Effector memory CD4-positive, alpha-beta T cell (primary cell): ENCODE measurements around the gene SLC9A5.

ENCODE experiments used
- DNase-seq, 3 donors: peaks; one replicate each; pipeline ENCODE4 v3.0.0-alpha.2; 2020
- H3K27ac ChIP-seq: 2 replicates; pipeline ENCODE4 v1.7.0; 2013; ENCODE audit warnings: mild to moderate bottlenecking, low read length, moderate library complexity; ENCODE audit not compliant: insufficient read depth, poor library complexity, severe bottlenecking
- H3K27me3 ChIP-seq: replicated peaks from 2 replicates; pipeline ENCODE4 v1.7.0; 2013; ENCODE audit warnings: mild to moderate bottlenecking, low read length; ENCODE audit not compliant: insufficient read depth, control insufficient read depth, poor library complexity, severe bottlenecking
- H3K36me3 ChIP-seq: 2 replicates; pipeline ENCODE4 v1.7.0; 2013; ENCODE audit warnings: mild to moderate bottlenecking, low read length, moderate library complexity; ENCODE audit not compliant: control insufficient read depth, insufficient read depth
- H3K4me1 ChIP-seq: 2 replicates; pipeline ENCODE4 v1.7.0; 2013; ENCODE audit warnings: low read length, mild to moderate bottlenecking; ENCODE audit not compliant: control insufficient read depth, insufficient read depth, poor library complexity, severe bottlenecking
- H3K4me3 ChIP-seq: 2 replicates; pipeline ENCODE4 v1.7.0; 2013; ENCODE audit warnings: low read length, low read depth, mild to moderate bottlenecking; ENCODE audit not compliant: insufficient read depth, poor library complexity, severe bottlenecking
- H3K9me3 ChIP-seq: 2 replicates; pipeline ENCODE4 v1.7.0; 2013; ENCODE audit warnings: mild to moderate bottlenecking, low read length, moderate library complexity; ENCODE audit not compliant: control insufficient read depth

The SLC9A5 gene

DNA sequence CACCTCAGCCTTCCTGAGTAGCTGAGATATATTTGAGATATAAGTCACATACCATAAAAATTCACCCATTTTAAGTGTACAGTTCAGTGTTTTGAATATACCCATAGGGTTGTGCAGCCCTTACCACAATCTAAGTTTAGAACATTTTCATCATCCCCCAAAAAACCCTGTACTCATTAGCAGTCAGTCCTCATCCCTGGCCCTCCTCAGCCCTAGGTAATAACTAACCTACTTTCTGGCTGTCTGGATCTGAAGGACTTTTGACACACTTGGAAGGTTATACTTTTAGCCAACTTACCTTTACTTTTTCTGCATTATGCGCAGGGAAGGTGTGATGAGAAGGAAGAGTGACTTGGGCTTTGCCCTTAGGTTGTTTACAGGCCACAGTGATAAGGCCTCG lies 26.5 kb downstream of the SLC9A5 start:
- no peak overlapping the region for H3K4me3 ChIP-seq
- H3K36me3 ChIP-seq = peaks cover 3% of the 10 kb centered on the region
- no peaks in the 10 kb centered on the region for H3K27me3 ChIP-seq
- no peaks in the 10 kb centered on the region for H3K9me3 ChIP-seq
- DNase-seq = no peak
- peaks cover 10% of the 10 kb centered on the region for H3K4me1 ChIP-seq
- no peak overlapping the region for H3K27ac ChIP-seq

- Histone ChIP-seq H3K36me3 (peaks cover 3% of the 10 kb centered on the region), H3K27me3 (no peaks in the 10 kb centered on the region), H3K4me3 (no peak overlapping the region), H3K4me1 (peaks cover 10% of the 10 kb centered on the region), H3K27ac (no peak overlapping the region), H3K9me3 (no peaks in the 10 kb centered on the region)
- no peak for DNase-seq
Measured at GRCh38 chr16:67277294-67277998, 28.7 kb downstream of the SLC9A5 start.

DNA sequence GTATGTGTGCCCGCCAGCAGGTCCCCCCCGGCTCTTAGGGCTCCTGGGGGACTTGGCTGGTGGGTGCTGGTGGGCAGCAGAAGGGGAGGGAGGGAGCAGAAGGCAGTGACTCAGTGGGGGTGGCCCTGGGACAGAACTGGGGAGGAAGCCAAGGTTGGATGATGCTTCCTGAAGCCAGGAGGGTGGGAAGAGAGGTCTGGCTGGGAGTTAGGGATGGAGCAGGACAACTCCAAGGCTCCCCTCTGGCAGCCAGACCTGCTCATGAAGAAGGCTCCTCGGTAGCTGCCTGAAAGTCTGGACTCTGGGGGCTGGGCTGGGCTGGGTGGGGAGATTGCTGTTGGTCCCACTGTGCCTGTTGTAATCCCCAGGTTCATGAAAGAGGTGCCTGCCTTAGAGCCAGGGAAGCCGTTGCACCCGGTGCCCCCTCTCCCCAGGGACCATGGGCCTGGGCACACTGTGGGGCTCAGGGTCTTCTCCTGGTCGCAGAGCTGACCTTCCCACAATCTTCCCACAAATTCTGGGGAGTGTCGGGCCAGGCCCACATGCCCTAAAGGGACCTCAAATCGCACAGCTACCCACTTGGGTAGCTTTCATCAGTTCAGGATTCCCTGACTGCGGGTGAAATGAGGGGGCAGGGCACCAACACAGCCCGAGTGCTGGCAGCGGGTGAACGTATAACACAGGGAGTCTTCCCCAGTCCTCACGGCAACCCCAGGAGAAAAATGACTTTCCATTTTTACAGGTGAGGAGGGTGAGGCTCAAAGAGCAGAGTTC lies 29.4 kb downstream of the SLC9A5 start:
- Histone ChIP-seq H3K36me3 (peaks cover 3% of the 10 kb centered on the region), H3K9me3 (no peaks in the 10 kb centered on the region), H3K27me3 (no peaks in the 10 kb centered on the region), H3K27ac (peak overlapping the region; percentile 32), H3K4me1 (peaks cover 10% of the 10 kb centered on the region), H3K4me3 (peak overlapping the region; percentile 67)
- no peak for DNase-seq

DNA sequence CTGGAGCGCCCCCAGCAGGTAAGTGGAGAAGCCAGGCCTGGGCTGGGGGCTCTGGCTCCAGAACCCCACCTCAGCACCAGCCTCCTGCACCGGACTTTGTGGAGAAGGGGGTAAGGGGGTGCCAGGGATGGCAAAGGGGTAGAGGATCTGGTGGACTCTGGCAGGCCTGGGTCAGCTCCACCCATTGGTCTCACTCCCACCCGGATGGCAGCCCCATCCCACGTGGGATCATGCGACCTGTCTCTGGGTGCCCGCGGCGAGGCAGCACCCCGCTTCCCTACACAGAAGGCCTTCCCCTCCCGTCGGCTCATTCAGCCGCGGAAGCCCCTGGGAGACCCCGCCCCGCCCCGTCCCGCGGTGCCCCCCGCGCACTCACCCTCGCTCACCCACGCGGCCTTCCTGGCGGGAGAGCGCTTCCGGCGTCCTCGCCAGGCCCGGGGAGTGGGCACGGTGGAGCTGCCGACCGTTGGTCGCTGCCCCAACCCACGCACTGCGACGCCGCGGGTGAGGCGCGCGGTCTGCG lies 30.1 kb downstream of the SLC9A5 start:
- H3K9me3 ChIP-seq = no peaks in the 10 kb centered on the region
- H3K36me3 ChIP-seq = peaks cover 3% of the 10 kb centered on the region
- peaks cover 10% of the 10 kb centered on the region for H3K4me1 ChIP-seq
- H3K27me3 ChIP-seq = no peaks in the 10 kb centered on the region
- H3K4me3 ChIP-seq = peak overlapping the region; percentile 67
- peak overlapping the region; percentile 32 for H3K27ac ChIP-seq
- peak; percentile 17 to 40 (median 21) for DNase-seq

GRCh38 chr16:67279296-67280089 lies 30.7 kb downstream of the SLC9A5 start, which contains the start of gene PLEKHG4:
TSS of gene PLEKHG4 (plus strand) at chr16:67279532. CDS start at chr16:67280045, 513 bp downstream.
- no peaks in the 10 kb centered on the region for H3K27me3 ChIP-seq
- H3K36me3 ChIP-seq = peaks cover 3% of the 10 kb centered on the region
- no peaks in the 10 kb centered on the region for H3K9me3 ChIP-seq
- peak within 1 kb of the TSS; percentile 37 for H3K27ac ChIP-seq
- DNase-seq = peak; percentile 54 to 73 (median 64)
- H3K4me3 ChIP-seq = peak within 1 kb of the TSS; percentile 67
- peaks cover 10% of the 10 kb centered on the region for H3K4me1 ChIP-seq

DNA sequence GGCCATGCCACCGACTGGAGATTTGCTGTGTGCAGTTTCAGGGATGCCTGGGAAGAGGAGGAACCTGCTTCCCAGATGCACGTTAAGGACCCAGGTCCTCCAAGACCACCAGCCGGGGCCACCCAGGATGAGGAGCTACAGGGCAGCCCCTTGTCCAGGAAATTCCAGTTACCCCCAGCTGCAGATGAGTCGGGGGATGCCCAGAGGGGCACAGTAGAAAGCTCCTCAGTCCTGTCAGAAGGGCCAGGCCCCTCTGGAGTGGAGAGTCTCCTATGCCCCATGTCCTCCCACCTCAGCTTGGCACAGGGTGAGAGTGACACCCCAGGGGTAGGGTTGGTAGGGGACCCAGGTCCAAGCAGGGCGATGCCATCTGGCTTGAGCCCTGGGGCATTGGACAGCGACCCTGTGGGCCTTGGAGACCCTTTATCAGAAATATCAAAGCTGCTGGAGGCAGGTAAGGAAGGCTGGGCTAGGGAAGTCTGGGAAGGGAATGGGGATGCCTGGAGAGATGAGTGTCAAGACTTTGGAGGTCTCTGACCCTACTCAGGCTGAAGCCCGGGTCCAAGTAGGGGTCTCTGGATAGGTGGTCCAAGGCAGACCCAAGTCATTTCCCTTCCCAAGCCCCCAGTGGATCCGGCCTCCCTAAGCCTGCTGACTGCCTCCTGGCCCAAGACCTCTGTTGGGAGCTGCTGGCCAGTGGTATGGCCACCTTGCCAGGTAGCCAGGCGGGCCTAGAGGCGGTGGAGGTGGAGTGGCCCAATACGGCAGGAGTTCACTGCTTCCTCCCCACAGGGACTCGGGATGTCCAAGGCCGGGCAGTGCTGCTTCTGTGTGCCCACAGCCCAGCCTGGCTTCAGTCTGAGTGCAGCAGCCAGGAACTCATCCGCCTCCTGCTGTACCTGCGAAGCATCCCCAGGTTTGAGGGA lies 31.6 kb downstream of the SLC9A5 start:
- H3K27ac ChIP-seq = no peak overlapping the region
- H3K36me3 ChIP-seq = peaks cover 3% of the 10 kb centered on the region
- H3K27me3 ChIP-seq = no peaks in the 10 kb centered on the region
- no peak for DNase-seq
- H3K4me1 ChIP-seq = peaks cover 10% of the 10 kb centered on the region
- no peak overlapping the region for H3K4me3 ChIP-seq
- H3K9me3 ChIP-seq = no peaks in the 10 kb centered on the region

GRCh38 chr16:67281536-67282446 lies 33.0 kb downstream of the SLC9A5 start:
- Histone ChIP-seq H3K27ac (no peak overlapping the region), H3K4me3 (no peak overlapping the region), H3K27me3 (no peaks in the 10 kb centered on the region), H3K36me3 (no peaks in the 10 kb centered on the region), H3K9me3 (no peaks in the 10 kb centered on the region), H3K4me1 (peaks cover 10% of the 10 kb centered on the region)
- DNase-seq = no peak

GRCh38 chr16:67282447-67282805 lies 33.6 kb downstream of the SLC9A5 start:
- no peak overlapping the region for H3K4me3 ChIP-seq
- no peak for DNase-seq
- peaks cover 10% of the 10 kb centered on the region for H3K4me1 ChIP-seq
- H3K36me3 ChIP-seq = no peaks in the 10 kb centered on the region
- no peak overlapping the region for H3K27ac ChIP-seq
- no peaks in the 10 kb centered on the region for H3K9me3 ChIP-seq
- no peaks in the 10 kb centered on the region for H3K27me3 ChIP-seq
